HUDEP-2 (cell line): ENCODE data around the gene SLC16A2.
A peak's percentile ranks its signal among the peaks of the same experiment; 100 is the strongest.

ENCODE experiments used
- DNase-seq, 76 experiments: peaks; one replicate each; lab custom pipeline; 2025; ENCODE audit not compliant: unreplicated experiment in 76 of 76; lab: John Stamatoyannopoulos, UW

Gene SLC16A2

DNA sequence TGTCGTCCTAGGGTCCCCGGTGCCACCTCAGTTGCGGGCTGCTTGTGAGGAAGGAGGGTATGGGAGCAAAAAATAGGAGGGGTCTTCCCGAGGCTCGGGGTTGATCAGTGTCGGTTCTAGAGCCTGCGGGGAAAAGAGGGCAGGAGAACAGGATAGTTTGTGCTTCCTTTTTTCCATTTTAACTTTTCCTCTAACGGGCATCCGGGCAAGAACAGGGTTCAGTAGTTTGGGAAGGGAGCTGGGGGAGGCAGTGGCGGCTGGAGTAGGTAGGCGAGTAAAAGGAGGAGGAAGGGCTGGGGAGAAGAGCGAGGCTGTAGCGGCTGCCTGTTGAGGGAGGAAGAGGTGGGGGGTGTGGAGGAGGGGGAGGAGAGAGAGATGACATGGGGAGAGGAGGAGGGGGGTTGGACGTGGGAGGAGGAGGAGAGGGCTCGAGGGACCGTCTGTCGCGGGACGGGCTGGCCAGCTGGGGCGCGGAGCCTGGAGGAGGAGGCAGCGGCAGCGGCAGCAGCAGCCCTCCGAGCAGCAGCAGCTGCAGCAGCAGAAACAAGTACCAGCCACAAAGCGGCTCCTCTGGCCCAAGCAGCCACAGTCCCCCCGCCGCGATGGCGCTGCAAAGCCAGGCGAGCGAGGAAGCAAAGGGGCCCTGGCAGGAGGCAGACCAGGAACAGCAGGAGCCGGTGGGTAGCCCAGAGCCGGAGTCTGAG, at the start of gene SLC16A2:
Gene SLC16A2, plus strand, starts transcription at position 458 of the 704 bp plus-strand sequence. Its CDS starts 145 bp downstream, at position 603.
- DNase-seq, result no peak

DNA sequence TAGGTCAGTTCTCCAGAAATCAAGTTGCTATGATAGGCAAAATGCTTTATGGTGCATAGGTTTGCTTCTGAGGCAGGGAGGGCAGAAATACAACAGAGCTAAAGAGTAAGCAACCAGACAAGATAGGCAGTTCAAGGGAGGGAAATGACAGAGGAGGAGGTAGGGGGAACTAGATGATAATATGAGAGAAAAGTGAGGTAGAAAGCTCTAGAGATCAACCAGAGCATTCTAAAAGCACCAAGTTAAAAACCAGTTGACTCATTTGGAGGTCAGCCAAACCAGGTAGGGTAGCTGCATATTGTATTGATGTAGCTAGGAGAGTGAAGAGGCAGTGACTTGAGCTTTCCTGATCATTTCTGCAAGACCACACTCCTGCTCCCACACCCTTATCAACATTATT, 49.0 kb upstream of the SLC16A2 start:
- no peak for DNase-seq

DNA sequence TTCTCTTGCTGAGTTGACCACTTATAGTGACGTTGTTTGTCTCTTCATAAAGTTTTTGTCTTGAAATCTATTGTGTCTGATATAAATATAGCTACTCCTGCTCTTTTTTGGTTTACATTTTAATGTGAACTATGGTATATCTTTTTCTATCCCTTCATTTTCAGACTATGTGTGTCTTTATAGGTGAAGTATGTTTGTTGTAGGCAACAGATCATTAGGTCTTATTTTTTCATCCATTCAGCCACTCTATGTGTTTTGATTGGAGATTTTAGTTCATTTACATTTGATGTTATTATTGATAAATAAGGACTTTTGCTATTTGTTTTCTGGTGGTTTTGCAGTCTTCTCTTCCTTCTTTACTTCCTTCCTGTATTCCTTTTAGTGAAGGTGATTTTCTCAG, 44.0 kb upstream of the SLC16A2 start:
- no peak for DNase-seq

DNA sequence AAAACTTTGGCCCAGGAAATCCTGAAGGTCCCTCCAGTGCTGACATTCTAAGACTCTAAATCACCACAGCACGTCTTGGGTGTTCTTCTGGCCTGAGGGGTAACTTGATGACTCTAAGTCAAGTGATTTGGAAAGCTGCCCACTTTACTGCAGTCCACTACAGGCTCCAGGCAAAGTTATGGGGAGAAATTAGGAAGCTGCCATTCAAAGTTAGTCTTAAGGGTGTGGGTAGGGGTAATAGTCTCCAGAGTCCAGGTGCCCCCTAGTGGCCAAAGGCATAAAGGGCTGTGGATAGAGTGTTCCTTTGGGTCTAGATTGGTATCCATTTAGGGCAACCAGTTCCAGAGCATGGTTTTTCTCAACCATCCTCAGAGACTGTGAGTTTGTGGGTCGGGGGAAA, 38.7 kb upstream of the SLC16A2 start:
- peak in 55 of 76 experiments; percentile 0 to 63 (median 15) for DNase-seq

DNA sequence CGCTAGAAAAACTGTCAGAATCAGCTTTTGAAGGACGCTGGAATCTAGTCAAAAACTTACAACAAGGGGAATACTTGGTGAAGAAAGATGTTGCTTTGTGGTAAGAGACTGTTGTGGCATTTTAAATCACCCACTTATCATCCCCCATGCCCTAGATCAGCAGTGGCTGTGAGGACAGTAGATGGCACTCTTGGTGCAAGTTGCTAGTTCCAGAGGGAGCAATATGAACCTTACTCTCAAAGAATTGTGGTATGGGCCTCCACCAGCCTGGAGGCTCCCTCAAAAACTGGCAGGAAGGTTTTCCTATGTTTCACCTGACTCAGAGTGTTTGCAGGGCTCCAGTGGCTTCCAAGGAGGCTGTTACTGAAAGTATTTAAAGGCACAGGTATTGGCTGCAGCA, 37.7 kb upstream of the SLC16A2 start:
- DNase-seq, result peak in 9 of 76 experiments; percentile 0 to 8 (median 2)

DNA sequence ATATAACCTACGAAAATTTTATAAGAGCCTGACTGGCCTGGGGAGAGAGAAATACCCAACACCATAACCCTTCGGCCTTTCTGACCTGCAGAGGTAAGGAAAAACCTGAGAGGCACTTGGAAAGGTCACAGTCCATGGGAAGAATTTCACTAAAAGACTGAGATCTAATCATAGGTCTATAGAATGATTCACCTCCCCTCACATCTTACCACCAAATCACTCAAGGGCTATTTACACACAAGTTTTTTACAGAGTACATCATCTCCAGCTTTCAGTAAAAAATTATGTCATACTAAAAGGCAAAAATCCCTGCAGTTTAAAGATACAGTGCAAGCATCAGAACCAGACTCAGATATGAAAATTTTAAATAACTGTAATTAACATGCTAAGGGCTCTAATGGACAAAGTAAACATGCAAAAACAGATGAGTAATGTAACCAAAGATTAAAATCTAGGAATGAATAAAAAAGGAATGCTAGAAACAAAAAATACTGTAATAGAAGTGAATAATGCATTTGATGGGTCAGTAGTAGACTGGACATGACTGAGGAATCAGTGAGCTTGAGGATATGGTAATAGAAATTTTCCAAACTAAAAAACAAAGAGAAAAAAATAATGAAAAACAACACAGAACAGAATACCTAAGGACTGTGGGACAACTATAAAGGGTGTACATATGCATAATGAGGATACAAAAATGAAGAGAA, 32.1 kb upstream of the SLC16A2 start:
- no peak for DNase-seq

DNA sequence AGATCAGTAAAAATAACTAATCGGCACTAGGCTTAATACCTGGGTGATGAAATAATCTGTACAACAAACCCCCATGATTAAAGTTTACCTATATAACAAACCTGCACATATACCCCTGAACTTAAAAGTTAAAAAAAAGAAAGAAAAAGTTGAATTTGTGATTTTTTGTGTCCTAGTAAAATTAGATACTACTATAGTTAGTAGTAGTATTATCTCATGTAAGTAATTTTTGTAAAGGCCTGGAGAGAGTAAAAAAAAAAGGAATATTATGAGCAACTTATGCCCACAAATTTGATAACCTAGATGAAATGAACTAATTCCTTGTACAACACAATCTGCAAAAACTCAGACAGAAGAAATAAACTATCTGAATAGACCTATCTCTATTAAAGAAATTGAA, 25.7 kb upstream of the SLC16A2 start:
- no peak for DNase-seq

DNA sequence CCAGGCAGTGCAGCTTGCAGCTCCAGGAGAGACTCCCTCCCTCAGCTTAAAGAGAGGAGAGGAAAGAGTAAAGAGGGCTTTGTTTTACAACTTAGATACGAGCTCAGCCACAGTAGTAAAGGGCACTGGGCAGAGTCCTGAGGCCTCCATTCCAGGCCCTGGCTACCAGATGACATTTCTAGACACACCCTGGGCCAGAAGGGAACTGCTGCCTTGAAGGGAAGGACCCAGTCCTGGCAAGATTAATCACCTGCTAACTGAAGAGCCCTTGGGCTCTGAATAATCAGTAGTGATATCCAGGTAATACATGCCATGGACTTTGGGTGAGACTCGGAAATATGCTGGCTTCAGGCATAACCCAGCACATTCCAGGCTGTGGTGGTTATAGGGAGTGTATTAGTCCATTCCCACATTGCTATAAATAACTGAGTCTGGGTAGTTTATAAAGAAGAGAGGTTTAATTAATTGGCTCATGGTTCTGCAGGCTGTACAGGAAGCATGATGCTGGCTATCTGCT, 15.3 kb upstream of the SLC16A2 start:
- no peak for DNase-seq

DNA sequence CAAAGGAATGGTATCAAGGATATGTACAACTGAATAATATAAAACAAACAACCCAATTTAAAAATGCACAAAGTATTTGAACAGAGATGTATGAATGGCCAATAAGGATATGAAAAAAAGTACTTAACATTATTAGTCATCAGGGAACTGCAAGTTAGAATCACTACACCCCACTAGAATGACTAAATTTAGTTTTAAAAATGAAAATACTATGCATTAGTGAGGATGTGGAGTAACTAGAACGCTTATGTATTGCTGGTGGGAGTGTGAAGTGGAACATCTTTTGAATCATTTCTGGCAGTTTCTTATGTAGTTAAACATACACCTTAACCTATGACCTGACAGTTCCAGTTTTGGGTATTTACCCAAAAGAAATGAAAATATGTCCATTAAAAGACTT, 13.0 kb upstream of the SLC16A2 start:
- no peak for DNase-seq

DNA sequence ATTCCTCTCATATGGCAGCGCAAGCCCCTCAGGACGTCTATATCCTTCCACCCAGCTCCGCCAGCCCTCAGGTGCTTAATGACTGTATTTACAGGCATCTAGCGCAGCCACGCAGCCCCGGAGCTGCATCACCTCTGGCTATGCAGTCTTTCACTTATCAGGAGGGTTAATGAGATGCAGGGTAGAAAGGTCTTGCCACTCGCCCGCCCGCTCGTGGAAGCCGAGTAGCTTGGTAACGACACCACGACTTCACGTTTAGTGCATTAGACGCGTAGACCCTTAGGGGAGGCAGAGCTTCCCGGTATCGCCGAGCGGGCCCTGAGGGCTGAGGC, 1.5 kb upstream of the SLC16A2 start:
- no peak for DNase-seq

DNA sequence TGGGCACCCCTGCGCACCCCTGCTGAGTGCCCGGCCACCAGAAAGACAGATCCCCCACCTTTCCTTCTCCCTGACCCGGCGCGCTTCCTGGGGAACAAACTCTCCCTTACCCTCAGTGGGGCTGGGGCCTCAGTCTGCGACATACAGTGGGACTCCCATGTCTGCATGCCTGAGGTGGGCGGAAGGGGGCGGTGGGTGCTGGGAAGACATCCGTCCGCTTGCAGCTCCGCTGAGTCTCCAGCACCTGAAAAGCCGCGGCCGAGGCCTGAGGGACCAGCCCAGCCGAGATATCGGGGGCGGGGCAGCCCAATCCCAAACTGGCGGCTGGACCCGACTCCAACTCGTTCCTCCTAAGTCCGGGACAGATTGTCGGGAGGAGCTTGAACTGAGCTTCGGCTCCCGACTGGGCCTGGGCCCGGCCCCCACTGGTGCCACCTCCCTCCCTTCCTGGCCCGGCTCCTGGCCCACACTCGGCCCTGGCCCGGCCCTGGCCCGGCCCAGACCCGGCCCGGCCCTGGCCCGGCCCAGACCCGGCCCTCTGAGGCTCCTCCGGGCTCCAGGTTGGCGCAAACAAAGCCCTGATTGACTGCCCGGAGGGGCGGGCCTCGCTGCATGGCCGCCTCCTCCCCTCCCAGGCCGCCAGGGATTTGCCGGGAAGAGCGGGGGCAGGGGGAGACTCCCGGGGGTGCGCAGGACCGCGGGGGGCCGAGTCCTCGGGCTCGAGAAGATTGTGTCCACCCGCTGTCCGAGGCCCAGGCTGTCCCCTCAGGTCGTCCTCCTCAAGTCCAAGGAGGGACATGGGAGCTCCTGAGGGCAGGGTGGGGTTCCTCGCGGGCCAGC, 877 bp upstream of the SLC16A2 start:
- DNase-seq, result no peak

DNA sequence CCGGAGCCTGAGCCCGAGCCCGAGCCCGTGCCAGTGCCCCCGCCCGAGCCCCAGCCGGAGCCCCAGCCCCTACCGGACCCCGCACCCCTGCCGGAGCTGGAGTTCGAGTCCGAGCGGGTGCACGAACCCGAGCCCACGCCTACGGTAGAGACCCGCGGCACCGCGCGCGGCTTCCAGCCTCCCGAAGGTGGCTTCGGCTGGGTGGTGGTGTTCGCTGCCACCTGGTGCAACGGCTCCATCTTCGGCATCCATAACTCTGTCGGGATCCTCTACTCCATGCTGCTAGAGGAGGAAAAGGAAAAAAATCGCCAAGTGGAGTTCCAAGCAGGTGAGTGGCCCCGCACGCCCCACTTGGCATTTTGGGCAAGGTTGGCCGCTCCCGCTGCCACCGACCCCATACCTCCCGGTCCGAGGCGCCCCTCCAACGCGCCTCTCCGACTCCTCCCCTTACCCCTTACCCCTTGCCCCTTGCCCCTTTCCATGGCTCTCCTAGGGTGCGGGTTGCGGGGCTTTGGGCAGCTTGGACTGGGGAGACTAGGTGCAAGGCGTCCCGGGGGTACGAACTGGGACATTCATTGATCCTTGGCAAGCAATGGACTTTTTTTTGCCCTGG, 553 bp downstream of the SLC16A2 start:
- no peak for DNase-seq

DNA sequence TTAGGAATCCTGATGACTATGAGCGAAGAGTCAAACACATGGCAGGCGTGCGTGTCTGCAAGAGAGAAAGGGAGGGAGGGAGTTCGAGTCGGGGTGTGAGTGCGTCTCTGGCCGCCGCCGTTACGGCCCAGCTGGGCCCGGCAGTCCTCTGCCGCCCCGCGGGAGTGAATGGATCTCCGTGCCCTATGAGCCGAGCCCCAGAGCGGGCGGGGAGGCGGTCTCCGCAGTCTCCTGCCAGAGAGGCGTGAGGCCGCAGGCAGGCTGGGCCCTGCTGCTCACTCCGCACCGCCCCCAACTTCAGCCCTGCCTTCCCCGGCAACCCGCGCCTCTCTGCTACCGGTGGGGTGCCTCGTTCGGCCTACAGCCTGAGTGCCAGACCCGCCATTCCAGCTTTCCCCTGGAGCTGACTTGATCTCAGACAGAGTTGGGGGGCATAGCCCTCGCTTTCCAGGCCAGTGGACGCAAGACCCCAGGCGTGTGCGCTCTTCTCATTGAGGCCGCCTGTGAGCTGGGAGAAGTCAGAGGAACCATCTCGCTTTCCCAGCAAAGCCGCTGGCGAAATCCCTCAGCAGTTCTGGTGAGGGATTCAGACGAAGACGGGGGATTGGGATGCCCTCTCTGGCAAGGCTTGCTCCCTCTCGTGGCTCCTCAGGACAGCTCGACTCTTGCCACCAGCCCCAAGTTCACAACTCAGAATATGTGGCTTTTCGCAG, 1.4 kb downstream of the SLC16A2 start:
- no peak for DNase-seq

DNA sequence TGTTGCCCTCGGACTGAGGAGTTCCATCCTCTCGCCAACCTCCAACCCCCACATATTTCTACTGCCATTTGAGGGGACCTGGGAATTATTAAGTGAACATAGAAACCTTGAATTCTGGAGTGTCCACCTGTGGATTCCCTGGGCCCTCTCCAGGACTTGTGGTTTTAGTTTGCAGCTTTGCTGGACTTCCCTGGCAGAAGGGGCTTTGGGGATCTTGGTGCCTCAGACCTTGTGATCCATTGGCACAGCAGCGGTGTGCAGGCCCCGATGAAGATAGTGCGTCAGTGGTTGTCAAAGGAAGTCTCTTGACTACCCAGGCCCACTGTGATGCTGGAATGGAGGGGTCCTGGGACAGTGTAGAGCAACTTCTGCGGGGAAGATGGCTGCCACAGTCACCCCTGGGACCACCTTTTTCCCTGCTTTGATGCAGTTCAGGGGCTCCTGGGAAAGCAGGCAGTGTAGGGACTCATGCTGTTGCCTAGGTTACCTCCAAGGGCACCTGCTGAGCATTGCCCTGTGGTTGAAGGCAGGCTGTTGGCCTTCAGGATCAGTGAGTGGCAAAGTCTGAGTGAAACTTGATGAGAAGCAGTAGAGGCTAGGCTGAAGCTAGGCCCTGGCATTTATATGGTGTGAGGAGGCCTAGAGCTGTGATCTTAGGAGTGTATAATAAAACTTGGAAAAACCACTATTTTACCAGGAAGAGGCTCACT, 2.2 kb downstream of the SLC16A2 start:
- DNase-seq, result no peak

DNA sequence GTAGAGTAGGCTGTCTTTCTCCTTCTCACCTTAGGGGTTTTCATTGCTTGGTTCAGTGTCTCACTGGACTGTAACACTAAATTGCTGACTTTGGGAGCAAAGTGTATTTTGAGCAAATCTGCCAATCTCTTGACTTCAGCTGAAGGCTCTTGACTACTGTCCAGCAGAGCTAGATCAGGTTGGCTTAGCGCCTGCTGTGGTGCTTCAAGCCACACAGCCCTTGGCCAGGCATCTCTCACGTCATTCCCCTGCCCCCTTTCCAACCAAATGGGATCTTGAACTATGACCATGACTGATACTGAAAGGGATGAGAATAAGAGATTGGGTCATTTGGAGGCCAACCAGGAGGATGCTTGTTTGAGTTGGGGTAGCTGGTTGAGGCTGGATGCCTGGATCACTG, 4.8 kb downstream of the SLC16A2 start:
- DNase-seq, result no peak

DNA sequence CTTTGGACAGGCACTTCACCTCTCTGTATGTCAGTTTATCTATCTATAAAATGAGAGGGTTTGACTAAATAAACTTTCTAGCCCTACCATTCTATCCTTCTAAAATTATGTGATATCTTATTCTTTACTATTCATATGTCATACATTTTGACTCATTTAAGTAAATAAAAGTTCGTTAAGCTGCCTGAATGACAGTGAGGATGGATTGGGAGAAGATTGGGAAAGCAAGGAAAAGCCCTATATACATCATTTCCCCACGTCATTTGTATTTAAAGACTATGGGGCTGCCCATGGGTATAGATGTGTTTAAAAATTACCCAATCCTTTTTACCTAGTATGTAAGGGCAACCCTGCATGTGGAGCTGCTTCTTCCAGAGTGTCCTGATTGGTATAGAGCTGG, 5.3 kb downstream of the SLC16A2 start:
- no peak for DNase-seq

DNA sequence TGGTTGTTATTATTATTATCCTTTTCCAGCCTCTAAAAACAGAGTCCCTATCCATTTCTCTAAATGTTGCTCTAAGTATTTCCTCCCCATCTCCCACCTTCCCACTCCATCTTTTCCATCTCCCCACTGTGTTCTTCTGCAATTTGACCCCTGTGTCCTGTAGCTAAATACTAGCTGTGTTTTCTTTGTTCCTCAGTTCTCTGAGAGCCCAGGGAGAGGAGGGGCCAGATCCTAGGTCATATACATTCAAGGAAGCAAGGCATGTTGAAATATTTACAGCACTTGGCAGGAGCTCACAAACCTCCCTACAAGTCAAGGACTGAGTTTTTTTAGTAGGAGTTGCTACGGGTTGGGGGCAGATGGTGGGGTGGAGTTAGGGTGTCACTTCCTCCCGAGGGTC, 10.5 kb downstream of the SLC16A2 start:
- no peak for DNase-seq

DNA sequence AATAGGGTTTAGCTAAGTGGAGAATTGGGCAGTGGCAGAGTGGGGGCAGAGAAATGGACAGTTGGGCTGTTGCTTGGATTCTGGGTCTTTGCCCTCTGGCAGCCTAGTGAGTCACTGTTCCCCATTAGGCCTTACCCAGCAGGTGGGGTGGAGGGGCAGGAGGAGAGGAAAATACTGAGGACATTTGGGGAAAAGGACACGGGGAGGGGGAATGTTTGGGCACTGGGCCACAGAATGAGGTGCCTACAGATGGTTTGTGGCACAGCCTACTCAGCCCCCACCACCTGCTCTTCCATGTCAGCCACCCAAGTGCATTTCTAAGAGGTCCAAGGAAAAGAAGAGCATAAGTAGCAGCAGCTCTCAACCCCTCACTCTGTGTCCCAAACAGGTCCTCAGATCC, 13.0 kb downstream of the SLC16A2 start:
- no peak for DNase-seq

DNA sequence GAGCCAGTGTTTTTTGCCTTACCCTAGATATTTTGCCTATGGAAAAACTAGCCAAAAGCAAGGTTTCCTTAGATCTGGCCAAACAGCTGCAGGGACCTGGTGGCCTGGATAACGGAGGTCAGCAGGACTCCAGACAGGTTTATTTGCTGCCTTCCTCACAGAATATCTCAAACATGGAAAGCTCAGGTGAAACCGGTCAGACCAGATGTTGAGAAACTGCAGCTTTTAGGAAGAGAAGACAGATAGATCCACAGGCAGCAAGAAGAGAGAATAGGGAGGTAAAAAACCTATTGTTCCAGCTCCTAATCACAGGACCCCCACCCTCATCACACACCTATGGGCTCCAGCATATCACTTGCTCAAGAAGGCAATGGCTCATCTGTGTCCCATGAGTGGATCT, 16.2 kb downstream of the SLC16A2 start:
- DNase-seq, result no peak

DNA sequence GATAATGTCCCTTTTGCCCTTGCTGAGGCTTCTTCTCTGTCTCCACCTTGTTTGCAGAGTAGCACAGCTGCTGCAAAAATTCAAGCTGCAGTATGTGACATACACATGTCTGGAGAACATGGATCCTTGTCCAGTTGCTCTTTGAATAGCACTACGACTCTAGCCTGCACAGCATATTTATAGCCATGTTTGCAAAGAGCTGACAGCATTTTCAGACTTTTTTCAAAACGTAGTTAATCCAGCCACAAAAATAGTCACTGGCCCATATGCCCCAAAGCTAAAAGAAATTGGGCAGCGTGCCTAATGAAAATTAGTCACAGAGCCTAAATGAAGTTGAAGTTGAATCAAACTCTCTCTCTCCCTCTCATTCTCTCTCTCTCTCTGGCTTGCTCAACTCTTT, 17.5 kb downstream of the SLC16A2 start:
- no peak for DNase-seq
